HEK293T (cell line): ENCODE results near the gene KREMEN1.

Experiments used
- FOXK2 ChIP-seq: fragments of 450-650 bp; IDR thresholded peaks from 2 replicates; pipeline ENCODE4 v1.6.1; 2016; ENCODE audit warnings: mild to moderate bottlenecking
- FOXM1 ChIP-seq: fragments of 450-650 bp; IDR thresholded peaks from 2 replicates; pipeline ENCODE4 v1.6.1; 2017; ENCODE audit warnings: mild to moderate bottlenecking, borderline replicate concordance
- SP1 ChIP-seq: fragments of 450-650 bp; IDR thresholded peaks from 2 replicates; pipeline ENCODE4 v1.6.1; 2017
- SUZ12 ChIP-seq: fragments of 450-650 bp; IDR thresholded peaks from 2 replicates; pipeline ENCODE4 v1.6.1; 2016; ENCODE audit warnings: mild to moderate bottlenecking

GRCh38 chr22:29142116-29142515, 69.3 kb downstream of the KREMEN1 start:
- no peak for TF ChIP-seq SUZ12
- no peak for TF ChIP-seq FOXK2
- TF ChIP-seq FOXM1, result no peak
- no peak for TF ChIP-seq SP1
